DND-41 (cell line): ENCODE results near the gene ZSWIM8.

Experiments
- ATAC-seq: fragments of 200-7000 bp; cut with Tn5 transposase; 3 replicates; pipeline ENCODE4 v1.9.1; 2021; ENCODE audit warnings: low read depth; ENCODE audit not compliant: insufficient read depth
- DNase-seq: peaks from one replicate; pipeline ENCODE4 v3.0.0-alpha.2; 2020
- H2AFZ ChIP-seq: 2 replicates; pipeline ENCODE4 v1.6.0; 2012; ENCODE audit warnings: low read depth, low read length
- H3K27ac ChIP-seq: 2 replicates; pipeline ENCODE4 v1.5.1; 2012; ENCODE audit warnings: low read length, inconsistent platforms
- H3K27me3 ChIP-seq: fragments of 200-600 bp; sonication (generic); 2 replicates; pipeline ENCODE4 v1.6.0; 2012; ENCODE audit warnings: low read length, mild to moderate bottlenecking, inconsistent platforms; ENCODE audit not compliant: insufficient read depth, poor library complexity
- H3K36me3 ChIP-seq: 2 replicates; pipeline ENCODE4 v1.5.1; 2012; ENCODE audit warnings: low read length, inconsistent platforms; ENCODE audit not compliant: insufficient read depth
- H3K4me1 ChIP-seq: 2 replicates; pipeline ENCODE4 v1.5.1; 2012; ENCODE audit warnings: mild to moderate bottlenecking, low read length; ENCODE audit not compliant: insufficient read depth
- H3K4me2 ChIP-seq: 2 replicates; pipeline ENCODE4 v1.6.0; 2012; ENCODE audit warnings: mild to moderate bottlenecking, moderate library complexity, low read length, inconsistent platforms; ENCODE audit not compliant: insufficient read depth
- H3K4me3 ChIP-seq, 2 experiments: fragments of 200-600 bp in 1 of 2; shearing (Covaris generic) in 1 of 2; 2 replicates each; pipeline ENCODE4 v1.5.1; 2012 to 2016; ENCODE audit warnings: inconsistent platforms in 2 of 2, low read length in 2 of 2, mild to moderate bottlenecking in 2 of 2, low read depth in 1 of 2, moderate library complexity in 1 of 2
- H3K79me2 ChIP-seq: 2 replicates; pipeline ENCODE4 v1.6.0; 2012; ENCODE audit warnings: low read length, inconsistent platforms; ENCODE audit not compliant: insufficient read depth
- H3K9ac ChIP-seq: 2 replicates; pipeline ENCODE4 v1.6.0; 2012; ENCODE audit warnings: low read depth, mild to moderate bottlenecking, inconsistent platforms, low read length, moderate library complexity
- H3K9me3 ChIP-seq: 2 replicates; pipeline ENCODE4 v1.5.1; 2012; ENCODE audit warnings: low read length, moderate library complexity, mild to moderate bottlenecking, inconsistent platforms; ENCODE audit not compliant: insufficient read depth, severe bottlenecking
- H4K20me1 ChIP-seq: 2 replicates; pipeline ENCODE4 v1.6.0; 2012; ENCODE audit warnings: low read length; ENCODE audit not compliant: insufficient read depth
- EZH2 ChIP-seq: IDR thresholded peaks from 3 replicates; pipeline ENCODE4 v1.6.1; 2012; ENCODE audit warnings: borderline replicate concordance, low read depth, mild to moderate bottlenecking, moderate library complexity, low read length, inconsistent platforms; ENCODE audit not compliant: severe bottlenecking
- TF ChIP-seq, protein P1 (sequence below): IDR thresholded peaks from 2 replicates; pipeline ENCODE4 v1.5.1; 2012; ENCODE audit warnings: borderline replicate concordance, low read length, moderate library complexity, mild to moderate bottlenecking; ENCODE audit not compliant: poor library complexity, severe bottlenecking; ENCODE audit errors: extremely low read depth

ZSWIM8 gene

GRCh38 chr10:73815719-73816030 is 30.3 kb downstream of the ZSWIM8 start:
- Histone ChIP-seq H3K27ac (no peak overlapping the region), H3K4me3 (no peak overlapping the region), H3K79me2 (peaks cover 8% of the 10 kb centered on the region), H3K4me2 (no peak overlapping the region), H3K36me3 (peaks cover 54% of the 10 kb centered on the region), H3K4me1 (peaks cover 6% of the 10 kb centered on the region), H2AFZ (no peak overlapping the region), H3K9me3 (no peaks in the 10 kb centered on the region), H3K9ac (no peak overlapping the region), H4K20me1 (peaks cover 6% of the 10 kb centered on the region), H3K27me3 (no peaks in the 10 kb centered on the region)
- DNase-seq (no peak), ATAC-seq (no peak)
- no peak for TF ChIP-seq EZH2
- TF ChIP-seq, protein P1, sequence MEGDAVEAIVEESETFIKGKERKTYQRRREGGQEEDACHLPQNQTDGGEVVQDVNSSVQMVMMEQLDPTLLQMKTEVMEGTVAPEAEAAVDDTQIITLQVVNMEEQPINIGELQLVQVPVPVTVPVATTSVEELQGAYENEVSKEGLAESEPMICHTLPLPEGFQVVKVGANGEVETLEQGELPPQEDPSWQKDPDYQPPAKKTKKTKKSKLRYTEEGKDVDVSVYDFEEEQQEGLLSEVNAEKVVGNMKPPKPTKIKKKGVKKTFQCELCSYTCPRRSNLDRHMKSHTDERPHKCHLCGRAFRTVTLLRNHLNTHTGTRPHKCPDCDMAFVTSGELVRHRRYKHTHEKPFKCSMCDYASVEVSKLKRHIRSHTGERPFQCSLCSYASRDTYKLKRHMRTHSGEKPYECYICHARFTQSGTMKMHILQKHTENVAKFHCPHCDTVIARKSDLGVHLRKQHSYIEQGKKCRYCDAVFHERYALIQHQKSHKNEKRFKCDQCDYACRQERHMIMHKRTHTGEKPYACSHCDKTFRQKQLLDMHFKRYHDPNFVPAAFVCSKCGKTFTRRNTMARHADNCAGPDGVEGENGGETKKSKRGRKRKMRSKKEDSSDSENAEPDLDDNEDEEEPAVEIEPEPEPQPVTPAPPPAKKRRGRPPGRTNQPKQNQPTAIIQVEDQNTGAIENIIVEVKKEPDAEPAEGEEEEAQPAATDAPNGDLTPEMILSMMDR, result no peak

GRCh38 chr10:73816917-73817729 is 31.7 kb downstream of the ZSWIM8 start:
- Histone ChIP-seq H3K4me3 (no peak overlapping the region), H3K4me1 (peaks cover 4% of the 10 kb centered on the region; the same call in 1 of the 2 replicates), H3K36me3 (peaks cover 66% of the 10 kb centered on the region), H3K27ac (0 out of 2 replicates have a peak overlapping the region, but pooled peaks have one; percentile 33), H3K4me2 (no peak overlapping the region), H3K9me3 (no peaks in the 10 kb centered on the region), H3K27me3 (no peaks in the 10 kb centered on the region), H2AFZ (no peak overlapping the region), H4K20me1 (peaks cover 4% of the 10 kb centered on the region), H3K9ac (no peak overlapping the region), H3K79me2 (no peaks in the 10 kb centered on the region)
- TF ChIP-seq EZH2, result no peak
- TF ChIP-seq, protein P1, result no peak
- ATAC-seq, result no peak
- no peak for DNase-seq

DNA sequence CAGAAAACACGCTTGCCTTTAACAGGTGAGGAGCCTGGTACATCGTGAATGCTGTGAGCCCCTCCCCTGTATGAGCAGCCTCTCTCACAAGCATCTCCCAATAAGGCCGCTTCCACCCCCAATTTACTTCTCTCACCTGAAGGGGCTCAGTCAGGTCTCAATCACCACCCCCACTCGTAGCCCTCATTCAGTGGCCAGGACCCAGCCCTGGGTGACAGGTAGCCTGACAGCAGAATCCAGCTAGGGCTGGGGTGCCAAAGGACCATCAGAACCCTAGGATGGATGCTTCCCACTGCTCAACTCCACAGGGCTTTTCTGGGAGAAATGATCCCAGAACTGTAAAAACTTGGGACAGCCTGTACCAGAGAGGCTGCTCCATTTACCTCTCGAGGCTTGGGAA is 32.4 kb downstream of the ZSWIM8 start:
- Histone ChIP-seq H3K36me3 (peaks cover 63% of the 10 kb centered on the region), H3K4me1 (no peaks in the 10 kb centered on the region), H3K9me3 (no peaks in the 10 kb centered on the region), H3K4me3 (no peak overlapping the region), H3K79me2 (no peaks in the 10 kb centered on the region), H3K9ac (no peak overlapping the region), H4K20me1 (peaks cover 4% of the 10 kb centered on the region), H2AFZ (no peak overlapping the region), H3K4me2 (no peak overlapping the region), H3K27ac (no peak overlapping the region), H3K27me3 (no peaks in the 10 kb centered on the region)
- no peak for DNase-seq
- ATAC-seq, result no peak
- TF ChIP-seq, protein P1, result no peak
- no peak for TF ChIP-seq EZH2
